ENCODE data around the gene CHD6.

GRCh38 chr20:41551011-41551705, 67.0 kb downstream of the CHD6 start:
- TF ChIP-seq CTCF (conservative IDR thresholded peaks at IDR 0.05; ENCODE audit: low read depth in 2 of 2): no peak
- no peak for TF ChIP-seq EZH2 (IDR thresholded peaks at IDR 0.05; ENCODE audit: low read depth, unreplicated experiment)
- TF ChIP-seq CREB1 (CRISPR knock-in tag; IDR thresholded peaks at IDR 0.05; ENCODE audit: low read depth): no peak
- TF ChIP-seq POLR2AphosphoS5 (IDR thresholded peaks at IDR 0.05; ENCODE audit: low read depth): no peak
- no peak for TF ChIP-seq ZNF331 (CRISPR knock-in tag; IDR thresholded peaks at IDR 0.05; ENCODE audit: low read depth)
- TF ChIP-seq EZH2phosphoT487 (IDR thresholded peaks at IDR 0.05; ENCODE audit: unreplicated experiment): no peak
- TF ChIP-seq REST (IDR thresholded peaks at IDR 0.05; ENCODE audit: unreplicated experiment): no peak
- no peak for TF ChIP-seq ZNF114 (CRISPR knock-in tag; IDR thresholded peaks at IDR 0.05)
- TF ChIP-seq ZNF462 (CRISPR knock-in tag; IDR thresholded peaks at IDR 0.05): no peak
